NCI-H2107 (cell line): ENCODE data around the gene LILRA6.
"Not testable (repeated sequence)": the region's sequence is repeated elsewhere in the genome, so short reads cannot be mapped to it uniquely, and the experiment has no call there.

ENCODE experiments used
- DNase-seq: peaks from one replicate; lab custom pipeline; 2025; lab: John Stamatoyannopoulos, UW

LILRA6 gene

GRCh38 chr19:54231077-54231931, 11.3 kb downstream of the LILRA6 start:
- DNase-seq: peak; percentile 93

GRCh38 chr19:54230031-54230430, 12.6 kb downstream of the LILRA6 start:
- DNase-seq: no peak

GRCh38 chr19:54229146-54229545, 13.4 kb downstream of the LILRA6 start:
- no peak for DNase-seq

- DNase-seq: not testable (repeated sequence)
Measured at GRCh38 chr19:54224619-54225018, 18.0 kb downstream of the LILRA6 start.

GRCh38 chr19:54223937-54224281, 18.7 kb downstream of the LILRA6 start:
- not testable (repeated sequence) for DNase-seq

- not testable (repeated sequence) for DNase-seq
Measured at GRCh38 chr19:54223277-54223936, 19.2 kb downstream of the LILRA6 start.

GRCh38 chr19:54222474-54223276, 19.9 kb downstream of the LILRA6 start, which contains the start of gene LILRB3:
TSS of gene LILRB3 (minus strand) at chr19:54223007. CDS start at chr19:54222976, 31 bp downstream.
- not testable (repeated sequence) for DNase-seq

- not testable (repeated sequence) for DNase-seq
Measured at GRCh38 chr19:54221947-54222346, 20.6 kb downstream of the LILRA6 start.

- not testable (repeated sequence) for DNase-seq
Measured at GRCh38 chr19:54219702-54220101, 22.9 kb downstream of the LILRA6 start.

- DNase-seq: no peak
Measured at GRCh38 chr19:54218960-54219661, 23.5 kb downstream of the LILRA6 start.

- no peak for DNase-seq
Measured at GRCh38 chr19:54218259-54218658, 24.3 kb downstream of the LILRA6 start.

- DNase-seq: not testable (repeated sequence)
Measured at GRCh38 chr19:54217517-54218247, 24.9 kb downstream of the LILRA6 start.

GRCh38 chr19:54216869-54217268, 25.7 kb downstream of the LILRA6 start:
- DNase-seq: no peak

GRCh38 chr19:54214734-54215133, 27.9 kb downstream of the LILRA6 start:
- not testable (repeated sequence) for DNase-seq

GRCh38 chr19:54214217-54214616, 28.4 kb downstream of the LILRA6 start:
- not testable (repeated sequence) for DNase-seq

GRCh38 chr19:54211235-54211634, 31.4 kb downstream of the LILRA6 start:
- DNase-seq: no peak

- DNase-seq: peak; percentile 89
Measured at GRCh38 chr19:54209811-54210494, 32.6 kb downstream of the LILRA6 start.

GRCh38 chr19:54209058-54209810, 33.4 kb downstream of the LILRA6 start:
- no peak for DNase-seq

- DNase-seq: no peak
Measured at GRCh38 chr19:54208784-54209057, 33.9 kb downstream of the LILRA6 start.
